Left kidney (tissue), 2 donors: Measurements from ENCODE around the gene SLC30A9. TPM values are rescaled to one million over a fixed set of nuclear protein-coding genes. Genes with fewer than 3 reads are reported as not detected.

Experiments used
- DNase-seq: peaks from one replicate; pipeline ENCODE4 v3.0.0-alpha.2; 2013
- polyA plus RNA-seq: library from polyadenylated mRNA; unstranded; fragments of 120-200 nt; gene quantifications from one replicate; pipeline ENCODE4 v1.2.1, GENCODE V29; 2013; ENCODE audit not compliant: insufficient read length

Gene SLC30A9
- polyA plus RNA-seq, 1 donor = 137 TPM

- DNase-seq = no peak
Observed at GRCh38 chr4:42133006-42133405, 142.7 kb downstream of the SLC30A9 start.

- DNase-seq = no peak
Observed at GRCh38 chr4:42136371-42136770, 146.0 kb downstream of the SLC30A9 start.

Other genes starting within 250 kb of the SLC30A9 start
- 0.10 TPM for gene PHOX2B, start 241.8 kb upstream of the SLC30A9 start, polyA plus RNA-seq
- 52.7 TPM for gene TMEM33, start 55.1 kb upstream of the SLC30A9 start, polyA plus RNA-seq
- 0.42 TPM for gene DCAF4L1, start 8.8 kb upstream of the SLC30A9 start, polyA plus RNA-seq
- 1.7 TPM for gene BEND4, start 162.1 kb downstream of the SLC30A9 start, polyA plus RNA-seq